Neural progenitor cell (in vitro differentiated cells): ENCODE results near the gene ANKS1B. TPM values are rescaled to one million over a fixed set of nuclear protein-coding genes. Genes with fewer than 3 reads are reported as not detected.

Experiments used
- DNase-seq: peaks from one replicate; pipeline ENCODE4 v3.0.0-alpha.2; 2016; ENCODE audit warnings: low spot score
- H2AFZ ChIP-seq: fragments of 200-600 bp; sonication (generic); replicated peaks from 2 replicates; pipeline ENCODE4 v1.6.1; 2016; ENCODE audit warnings: antibody characterized with exemption
- H3F3A ChIP-seq: fragments of 200-600 bp; sonication (generic); 2 replicates; pipeline ENCODE4 v1.6.1; 2016; ENCODE audit warnings: antibody characterized with exemption, low read depth
- H3K27ac ChIP-seq: fragments of 200-600 bp; sonication (generic); 2 replicates; pipeline ENCODE4 v1.5.1; 2016; ENCODE audit warnings: mild to moderate bottlenecking
- H3K27me3 ChIP-seq: fragments of 200-600 bp; sonication (generic); 2 replicates; pipeline ENCODE4 v1.6.1; 2016; ENCODE audit warnings: mild to moderate bottlenecking, moderate library complexity
- H3K36me3 ChIP-seq: fragments of 200-600 bp; sonication (generic); 2 replicates; pipeline ENCODE4 v1.5.1; 2016
- H3K4me1 ChIP-seq: fragments of 200-600 bp; sonication (generic); 2 replicates; pipeline ENCODE4 v1.6.1; 2016; ENCODE audit warnings: mixed run types
- H3K4me2 ChIP-seq: fragments of 200-600 bp; sonication (generic); 2 replicates; pipeline ENCODE4 v1.6.1; 2016
- H3K4me3 ChIP-seq: fragments of 200-600 bp; sonication (generic); 2 replicates; pipeline ENCODE4 v1.5.1; 2016
- H3K79me2 ChIP-seq: fragments of 200-600 bp; sonication (generic); 2 replicates; pipeline ENCODE4 v1.6.1; 2016; ENCODE audit warnings: low read depth
- H3K9ac ChIP-seq: fragments of 200-600 bp; sonication (generic); 2 replicates; pipeline ENCODE4 v1.6.1; 2016
- H3K9me3 ChIP-seq: fragments of 200-600 bp; sonication (generic); 2 replicates; pipeline ENCODE4 v1.5.1; 2016; ENCODE audit warnings: low read depth
- H4K20me1 ChIP-seq: fragments of 200-600 bp; sonication (generic); 2 replicates; pipeline ENCODE4 v1.6.1; 2016; ENCODE audit warnings: low read depth
- H3K27ac Mint-ChIP-seq: 3 replicates; pipeline ENCODE4 v1.8.0; 2021; ENCODE audit warnings: mixed read lengths
- H3K27me3 Mint-ChIP-seq: 2 replicates; pipeline ENCODE4 v1.8.0; 2022; ENCODE audit warnings: low read depth, mild to moderate bottlenecking, inconsistent platforms, moderate library complexity, mixed read lengths; ENCODE audit not compliant: insufficient read depth
- H3K36me3 Mint-ChIP-seq: 3 replicates; pipeline ENCODE4 v1.8.0; 2021; ENCODE audit warnings: mixed read lengths
- H3K4me1 Mint-ChIP-seq: 3 replicates; pipeline ENCODE4 v1.8.0; 2021; ENCODE audit warnings: mixed read lengths
- H3K4me3 Mint-ChIP-seq: 3 replicates; pipeline ENCODE4 v1.8.0; 2021; ENCODE audit warnings: mild to moderate bottlenecking, moderate library complexity, mixed read lengths
- H3K9me3 Mint-ChIP-seq: 3 replicates; pipeline ENCODE4 v1.8.0; 2020; ENCODE audit warnings: mixed read lengths
- CTCF ChIP-seq: fragments of 200-600 bp; sonication (generic); IDR thresholded peaks from 2 replicates; pipeline ENCODE4 v1.5.1; 2017; ENCODE audit warnings: antibody characterized with exemption, mild to moderate bottlenecking
- EZH2 ChIP-seq: fragments of 200-600 bp; sonication (generic); IDR thresholded peaks from 2 replicates; pipeline ENCODE4 v1.6.1; 2017; ENCODE audit warnings: antibody characterized with exemption, mild to moderate bottlenecking, moderate library complexity
- EZH2phosphoT487 ChIP-seq: fragments of 200-600 bp; sonication (generic); IDR thresholded peaks from 2 replicates; pipeline ENCODE4 v1.6.1; 2017; ENCODE audit warnings: antibody characterized with exemption
- total RNA-seq: library from RNA; depleted of rRNA; stranded (reverse); fragments of >200 nt; gene quantifications from 2 replicates; pipeline ENCODE4 v1.2.3, GENCODE V29; 2015; ENCODE audit warnings: low replicate concordance

ANKS1B gene
- total RNA-seq, 1 donor from 2014 or later: 7.9 TPM

GRCh38 chr12:98916106-98916505 is 1068.6 kb downstream of the ANKS1B start:
- H3K4me2 ChIP-seq: no peak overlapping the region
- H3K36me3 Mint-ChIP-seq: no peaks in the 10 kb centered on the region
- H3K27me3 Mint-ChIP-seq: peaks cover 2% of the 10 kb centered on the region
- no peak overlapping the region for H3K4me3 Mint-ChIP-seq
- H3K4me1 Mint-ChIP-seq: no peaks in the 10 kb centered on the region
- no peaks in the 10 kb centered on the region for H3K36me3 ChIP-seq
- no peaks in the 10 kb centered on the region for H3K79me2 ChIP-seq
- H3K9me3 ChIP-seq: no peaks in the 10 kb centered on the region
- DNase-seq: no peak
- H3K27me3 ChIP-seq: no peaks in the 10 kb centered on the region
- H3K9me3 Mint-ChIP-seq: no peaks in the 10 kb centered on the region
- no peak overlapping the region for H2AFZ ChIP-seq
- TF ChIP-seq CTCF: no peak
- TF ChIP-seq EZH2phosphoT487: no peak
- no peak for TF ChIP-seq EZH2
- H4K20me1 ChIP-seq: no peaks in the 10 kb centered on the region
- H3K4me3 ChIP-seq: no peak overlapping the region
- no peaks in the 10 kb centered on the region for H3F3A ChIP-seq
- H3K27ac Mint-ChIP-seq: no peak overlapping the region
- no peak overlapping the region for H3K27ac ChIP-seq
- peaks cover 10% of the 10 kb centered on the region for H3K4me1 ChIP-seq
- no peak overlapping the region for H3K9ac ChIP-seq

GRCh38 chr12:98912401-98912974 is 1072.2 kb downstream of the ANKS1B start:
- Histone ChIP-seq H3K4me1 (peaks cover 24% of the 10 kb centered on the region), H3K4me3 (no peak overlapping the region), H3K27ac (no peak overlapping the region), H2AFZ (peak overlapping the region; percentile 29), H3K9me3 (no peaks in the 10 kb centered on the region), H3K36me3 (no peaks in the 10 kb centered on the region), H3K79me2 (no peaks in the 10 kb centered on the region), H4K20me1 (no peaks in the 10 kb centered on the region), H3K4me2 (no peak overlapping the region), H3F3A (peaks cover 5% of the 10 kb centered on the region), H3K9ac (no peak overlapping the region), H3K27me3 (no peaks in the 10 kb centered on the region)
- H3K27me3 Mint-ChIP-seq: peaks cover 2% of the 10 kb centered on the region
- H3K27ac Mint-ChIP-seq: no peak overlapping the region
- H3K4me1 Mint-ChIP-seq: peaks cover 3% of the 10 kb centered on the region
- DNase-seq: no peak
- H3K4me3 Mint-ChIP-seq: no peak overlapping the region
- H3K36me3 Mint-ChIP-seq: no peaks in the 10 kb centered on the region
- no peak for TF ChIP-seq EZH2
- TF ChIP-seq EZH2phosphoT487: no peak
- no peak for TF ChIP-seq CTCF
- no peaks in the 10 kb centered on the region for H3K9me3 Mint-ChIP-seq

- H3K4me3 Mint-ChIP-seq: no peak overlapping the region
- H3K27me3 ChIP-seq: no peaks in the 10 kb centered on the region
Observed at GRCh38 chr12:98911396-98911795, 1073.3 kb downstream of the ANKS1B start.

More at GRCh38 chr12:98911396-98911795, 1073.3 kb downstream of the ANKS1B start:
- Histone ChIP-seq H3K9me3 (no peaks in the 10 kb centered on the region), H4K20me1 (no peaks in the 10 kb centered on the region), H3F3A (peaks cover 5% of the 10 kb centered on the region), H3K36me3 (no peaks in the 10 kb centered on the region), H3K4me3 (no peak overlapping the region), H3K27ac (no peak overlapping the region), H2AFZ (no peak overlapping the region), H3K79me2 (no peaks in the 10 kb centered on the region), H3K4me2 (no peak overlapping the region), H3K4me1 (peaks cover 23% of the 10 kb centered on the region), H3K9ac (no peak overlapping the region)
- peaks cover 2% of the 10 kb centered on the region for H3K27me3 Mint-ChIP-seq
- H3K27ac Mint-ChIP-seq: no peak overlapping the region
- DNase-seq: no peak
- H3K4me1 Mint-ChIP-seq: peaks cover 3% of the 10 kb centered on the region
- no peaks in the 10 kb centered on the region for H3K36me3 Mint-ChIP-seq
- no peaks in the 10 kb centered on the region for H3K9me3 Mint-ChIP-seq
- TF ChIP-seq CTCF (no peak), EZH2phosphoT487 (no peak), EZH2 (no peak)
